Measurements from ENCODE around the gene TMUB2.
"Not testable (repeated sequence)": the region's sequence is repeated elsewhere in the genome, so short reads cannot be mapped to it uniquely, and the experiment has no call there.

GRCh38 chr17:44143921-44144320 is 42.9 kb upstream of the TMUB2 start:
- TF ChIP-seq SP1 (IDR thresholded peaks at IDR 0.05); SP1 (CRISPR knock-in tag; IDR thresholded peaks at IDR 0.05); ZNF644 (CRISPR knock-in tag; IDR thresholded peaks at IDR 0.05; ENCODE audit: low read depth); SRSF9 (IDR thresholded peaks at IDR 0.05; ENCODE audit: borderline replicate concordance, insufficient read depth, low read depth, low read length, poor library complexity, severe bottlenecking); TARDBP (CRISPR knock-in tag; IDR thresholded peaks at IDR 0.05); KLF16 (CRISPR knock-in tag; IDR thresholded peaks at IDR 0.05); HMG20A (CRISPR knock-in tag; IDR thresholded peaks at IDR 0.05; ENCODE audit: borderline replicate concordance); KDM4B (CRISPR knock-in tag; IDR thresholded peaks at IDR 0.05); BHLHE40 (IDR thresholded peaks at IDR 0.05; ENCODE audit: low read length); TBX2 (CRISPR knock-in tag; IDR thresholded peaks at IDR 0.05; ENCODE audit: borderline replicate concordance); SMC3 (IDR thresholded peaks at IDR 0.05; ENCODE audit: low read length); POLR2A (IDR thresholded peaks at IDR 0.05; ENCODE audit: insufficient read depth in 1 of 2, low read depth in 2 of 2, low read length in 2 of 2); NRL (CRISPR knock-in tag; IDR thresholded peaks at IDR 0.05; ENCODE audit: borderline replicate concordance): not testable (repeated sequence)
- TF ChIP-seq, protein P1, sequence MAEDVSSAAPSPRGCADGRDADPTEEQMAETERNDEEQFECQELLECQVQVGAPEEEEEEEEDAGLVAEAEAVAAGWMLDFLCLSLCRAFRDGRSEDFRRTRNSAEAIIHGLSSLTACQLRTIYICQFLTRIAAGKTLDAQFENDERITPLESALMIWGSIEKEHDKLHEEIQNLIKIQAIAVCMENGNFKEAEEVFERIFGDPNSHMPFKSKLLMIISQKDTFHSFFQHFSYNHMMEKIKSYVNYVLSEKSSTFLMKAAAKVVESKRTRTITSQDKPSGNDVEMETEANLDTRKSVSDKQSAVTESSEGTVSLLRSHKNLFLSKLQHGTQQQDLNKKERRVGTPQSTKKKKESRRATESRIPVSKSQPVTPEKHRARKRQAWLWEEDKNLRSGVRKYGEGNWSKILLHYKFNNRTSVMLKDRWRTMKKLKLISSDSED (CRISPR knock-in tag; IDR thresholded peaks at IDR 0.05): not testable (repeated sequence)

All from HepG2 (cell line).